Uterus (tissue), 2 donors: Measurements from ENCODE around the gene BCR.

Source experiments
- CTCF ChIP-seq, 4 experiments: fragments of 200-600 bp in 2 of 4; fragments of 450-650 bp in 2 of 4; sonication (generic) in 2 of 4; IDR thresholded peaks; one replicate each; pipeline ENCODE4 v1.5.1; 2016 to 2019; ENCODE audit warnings: antibody characterized with exemption in 4 of 4, mild to moderate bottlenecking in 2 of 4, moderate library complexity in 1 of 4
- POLR2A ChIP-seq, 2 donors: fragments of 450-650 bp; IDR thresholded peaks; one replicate each; pipeline ENCODE4 v1.6.1; 2016; ENCODE audit warnings: antibody characterized with exemption in 2 of 2, mild to moderate bottlenecking in 1 of 2, moderate library complexity in 1 of 2

DNA sequence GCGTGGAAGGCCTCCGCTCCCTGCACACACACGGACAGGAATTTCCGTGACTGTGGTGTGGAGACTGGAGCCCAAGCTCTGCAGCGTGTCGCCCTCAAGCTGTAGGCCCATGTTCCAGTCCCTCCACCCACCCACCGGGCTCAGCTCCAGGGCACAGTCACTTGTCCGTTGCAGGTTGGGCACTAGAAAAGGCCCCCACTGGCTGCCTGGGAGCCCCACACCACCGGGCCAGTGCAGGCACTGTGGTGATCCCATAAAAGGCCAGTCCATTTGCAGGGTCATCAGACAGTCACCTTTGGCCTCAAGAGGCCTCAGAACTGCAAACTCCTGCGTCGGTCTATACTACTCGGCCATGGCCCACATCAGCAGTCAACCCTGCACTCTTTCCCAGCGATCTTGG, 18.7 kb upstream of the BCR start:
- TF ChIP-seq CTCF (IDR thresholded peaks at IDR 0.05) (no peak), POLR2A (IDR thresholded peaks at IDR 0.05) (no peak)
